Measurements from ENCODE around the gene EYA2. TPM values are rescaled to one million over a fixed set of nuclear protein-coding genes. Genes with fewer than 3 reads are reported as not detected.

EYA2 gene
- total RNA-seq, 1 donor from 2014 or later = 1.8 TPM

- no peaks in the 10 kb centered on the region for H3K9me3 ChIP-seq (ENCODE audit: low read depth)
- no peak overlapping the region for H3K4me2 ChIP-seq
- no peaks in the 10 kb centered on the region for H3K36me3 ChIP-seq
- Mint-ChIP-seq H3K9me3 (no peaks in the 10 kb centered on the region), H3K27me3 (ENCODE audit: insufficient read depth, low read depth) (peaks cover 7% of the 10 kb centered on the region), H3K4me3 (no peak overlapping the region), H3K4me1 (peaks cover 33% of the 10 kb centered on the region), H3K27ac (no peak overlapping the region), H3K36me3 (no peaks in the 10 kb centered on the region)
- no peak for DNase-seq (ENCODE audit: low spot score)
- H4K20me1 ChIP-seq (ENCODE audit: low read depth) = peaks cover 9% of the 10 kb centered on the region
- no peak overlapping the region for H2AFZ ChIP-seq (replicated peaks)
- H3K27ac ChIP-seq = no peak overlapping the region
- peaks cover 39% of the 10 kb centered on the region for H3F3A ChIP-seq (ENCODE audit: low read depth)
- H3K9ac ChIP-seq = no peak overlapping the region
- TF ChIP-seq EZH2 (IDR thresholded peaks at IDR 0.05) (no peak), CTCF (IDR thresholded peaks at IDR 0.05) (no peak), EZH2phosphoT487 (IDR thresholded peaks at IDR 0.05) (no peak)
- H3K4me3 ChIP-seq = no peak overlapping the region
- peaks cover 29% of the 10 kb centered on the region for H3K4me1 ChIP-seq
- H3K27me3 ChIP-seq = no peaks in the 10 kb centered on the region
- no peaks in the 10 kb centered on the region for H3K79me2 ChIP-seq (ENCODE audit: low read depth)
Observed at GRCh38 chr20:47120346-47120936, 225.8 kb downstream of the EYA2 start.

- Mint-ChIP-seq H3K9me3 (no peaks in the 10 kb centered on the region), H3K4me3 (no peak overlapping the region), H3K27me3 (ENCODE audit: insufficient read depth, low read depth) (peaks cover 9% of the 10 kb centered on the region), H3K27ac (no peak overlapping the region), H3K36me3 (no peaks in the 10 kb centered on the region), H3K4me1 (peaks cover 43% of the 10 kb centered on the region)
- H3F3A ChIP-seq (ENCODE audit: low read depth) = peaks cover 52% of the 10 kb centered on the region
- no peak overlapping the region for H3K4me3 ChIP-seq
- H3K4me2 ChIP-seq = no peak overlapping the region
- peaks cover 9% of the 10 kb centered on the region for H4K20me1 ChIP-seq (ENCODE audit: low read depth)
- no peak overlapping the region for H2AFZ ChIP-seq (replicated peaks)
- DNase-seq (ENCODE audit: low spot score) = no peak
- TF ChIP-seq EZH2phosphoT487 (IDR thresholded peaks at IDR 0.05) = no peak
- TF ChIP-seq EZH2 (IDR thresholded peaks at IDR 0.05) = no peak
- TF ChIP-seq CTCF (IDR thresholded peaks at IDR 0.05) = no peak
- H3K9ac ChIP-seq = no peak overlapping the region
- no peaks in the 10 kb centered on the region for H3K9me3 ChIP-seq (ENCODE audit: low read depth)
- peaks cover 41% of the 10 kb centered on the region for H3K4me1 ChIP-seq
- no peak overlapping the region for H3K27ac ChIP-seq
- no peaks in the 10 kb centered on the region for H3K27me3 ChIP-seq
- H3K36me3 ChIP-seq = no peaks in the 10 kb centered on the region
- no peaks in the 10 kb centered on the region for H3K79me2 ChIP-seq (ENCODE audit: low read depth)
Observed at GRCh38 chr20:47122560-47122959, 227.9 kb downstream of the EYA2 start.

GRCh38 chr20:47124181-47124717 lies 229.6 kb downstream of the EYA2 start:
- peaks cover 39% of the 10 kb centered on the region for H3F3A ChIP-seq (ENCODE audit: low read depth)
- H3K9me3 ChIP-seq (ENCODE audit: low read depth) = no peaks in the 10 kb centered on the region
- H3K9ac ChIP-seq = no peak overlapping the region
- H3K27me3 ChIP-seq = no peaks in the 10 kb centered on the region
- no peak for DNase-seq (ENCODE audit: low spot score)
- Mint-ChIP-seq H3K4me1 (peaks cover 36% of the 10 kb centered on the region), H3K4me3 (no peak overlapping the region), H3K27ac (no peak overlapping the region), H3K36me3 (no peaks in the 10 kb centered on the region), H3K9me3 (no peaks in the 10 kb centered on the region), H3K27me3 (ENCODE audit: insufficient read depth, low read depth) (peaks cover 9% of the 10 kb centered on the region)
- no peak overlapping the region for H2AFZ ChIP-seq (replicated peaks)
- H3K36me3 ChIP-seq = no peaks in the 10 kb centered on the region
- H3K4me1 ChIP-seq = peaks cover 34% of the 10 kb centered on the region
- H3K4me2 ChIP-seq = no peak overlapping the region
- TF ChIP-seq EZH2 (IDR thresholded peaks at IDR 0.05) (no peak), CTCF (IDR thresholded peaks at IDR 0.05) (no peak), EZH2phosphoT487 (IDR thresholded peaks at IDR 0.05) (no peak)
- no peaks in the 10 kb centered on the region for H3K79me2 ChIP-seq (ENCODE audit: low read depth)
- H4K20me1 ChIP-seq (ENCODE audit: low read depth) = peaks cover 5% of the 10 kb centered on the region
- H3K4me3 ChIP-seq = no peak overlapping the region
- no peak overlapping the region for H3K27ac ChIP-seq
